Colon (tissue), 2 donors: Measurements from ENCODE around the gene ANO2.
"Not testable (repeated sequence)": the region's sequence is repeated elsewhere in the genome, so short reads cannot be mapped to it uniquely, and the experiment has no call there.

Source experiments
- FAIRE-seq: peaks from 2 replicates; lab custom pipeline; 2012; peaks lifted over from hg19 to GRCh38; lab: Jason Lieb, UNC
- donor health status: control.
- donor health status: control.

ANO2 gene

GRCh38 chr12:5887819-5888218 lies 57.2 kb downstream of the ANO2 start:
- FAIRE-seq, result not testable (repeated sequence)

GRCh38 chr12:5884866-5885265 lies 60.2 kb downstream of the ANO2 start:
- FAIRE-seq, result no peak

GRCh38 chr12:5884285-5884684 lies 60.8 kb downstream of the ANO2 start:
- FAIRE-seq, result no peak

GRCh38 chr12:5882511-5883190 lies 62.4 kb downstream of the ANO2 start:
- FAIRE-seq, result no peak

- no peak for FAIRE-seq
These were observed 63.4 kb downstream of the ANO2 start for GRCh38 chr12:5881666-5882065.

- no peak for FAIRE-seq
These were observed 63.9 kb downstream of the ANO2 start for GRCh38 chr12:5881101-5881606.

GRCh38 chr12:5875851-5876250 lies 69.2 kb downstream of the ANO2 start:
- FAIRE-seq, result no peak

- FAIRE-seq, result no peak
These were observed 70.5 kb downstream of the ANO2 start for GRCh38 chr12:5874514-5874913.

- FAIRE-seq, result no peak
These were observed 71.7 kb downstream of the ANO2 start for GRCh38 chr12:5873281-5873919.

- no peak for FAIRE-seq
These were observed 72.3 kb downstream of the ANO2 start for GRCh38 chr12:5872745-5873144.

- no peak for FAIRE-seq
These were observed 73.3 kb downstream of the ANO2 start for GRCh38 chr12:5871741-5872140.

- FAIRE-seq, result no peak
These were observed 74.9 kb downstream of the ANO2 start for GRCh38 chr12:5870183-5870582.

GRCh38 chr12:5868625-5869295 lies 76.3 kb downstream of the ANO2 start:
- FAIRE-seq, result no peak

GRCh38 chr12:5865397-5865796 lies 79.7 kb downstream of the ANO2 start:
- FAIRE-seq, result no peak

- no peak for FAIRE-seq
These were observed 80.1 kb downstream of the ANO2 start for GRCh38 chr12:5864972-5865371.

GRCh38 chr12:5864301-5864700 lies 80.8 kb downstream of the ANO2 start:
- no peak for FAIRE-seq

GRCh38 chr12:5861416-5861815 lies 83.6 kb downstream of the ANO2 start:
- FAIRE-seq, result no peak

GRCh38 chr12:5856692-5857091 lies 88.4 kb downstream of the ANO2 start:
- FAIRE-seq, result no peak

- no peak for FAIRE-seq
These were observed 98.1 kb downstream of the ANO2 start for GRCh38 chr12:5846950-5847349.

- FAIRE-seq, result no peak
These were observed 104.1 kb downstream of the ANO2 start for GRCh38 chr12:5840944-5841343.

- FAIRE-seq, result no peak
These were observed 114.9 kb downstream of the ANO2 start for GRCh38 chr12:5830111-5830510.

- FAIRE-seq, result no peak
These were observed 117.5 kb downstream of the ANO2 start for GRCh38 chr12:5827591-5827990.

GRCh38 chr12:5825761-5826160 lies 119.3 kb downstream of the ANO2 start:
- not testable (repeated sequence) for FAIRE-seq
